ENCODE measurements around the gene PLEKHH1.
"Not testable (repeated sequence)": the region's sequence is repeated elsewhere in the genome, so short reads cannot be mapped to it uniquely, and the experiment has no call there.

The PLEKHH1 gene

DNA sequence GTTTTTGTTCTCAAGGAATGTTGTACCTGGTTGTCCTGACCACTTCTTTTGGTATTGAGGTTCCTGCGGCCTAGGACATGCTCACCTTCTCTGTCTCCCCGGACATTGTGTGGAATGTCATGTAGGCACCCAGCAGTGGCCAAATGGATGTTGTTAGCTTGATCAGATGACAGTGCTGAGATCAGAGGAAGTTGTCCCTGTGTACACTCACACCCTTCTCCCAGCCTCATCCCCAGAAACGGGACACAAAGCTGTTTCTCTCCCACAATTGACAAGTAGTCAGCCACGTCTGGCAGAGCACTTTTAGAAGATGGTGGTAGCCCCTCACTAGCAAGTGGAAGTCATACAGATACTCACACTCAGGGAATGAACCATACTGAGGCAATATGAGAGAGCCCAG, 3.0 kb downstream of the PLEKHH1 start:
- no peak for DNase-seq

DNA sequence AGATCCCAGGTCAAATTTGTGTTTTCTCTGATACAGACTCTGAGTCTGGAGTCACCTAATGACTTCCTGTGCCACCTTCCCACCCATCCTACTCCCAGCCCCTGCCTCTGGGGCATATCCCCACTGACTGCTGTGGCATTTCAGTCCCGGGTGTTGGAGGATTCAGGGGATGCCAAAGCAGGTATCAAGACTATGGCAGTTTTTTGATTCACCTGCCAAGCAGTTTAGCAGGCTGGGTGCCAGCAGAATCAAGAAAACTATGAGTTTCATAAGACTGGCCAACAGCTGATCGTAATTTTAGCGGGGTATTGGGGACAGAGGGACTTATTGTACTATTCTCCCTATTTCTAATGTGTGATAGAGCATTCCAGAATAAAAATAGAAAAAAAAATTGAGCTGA, 4.6 kb downstream of the PLEKHH1 start:
- DNase-seq, result no peak

DNA sequence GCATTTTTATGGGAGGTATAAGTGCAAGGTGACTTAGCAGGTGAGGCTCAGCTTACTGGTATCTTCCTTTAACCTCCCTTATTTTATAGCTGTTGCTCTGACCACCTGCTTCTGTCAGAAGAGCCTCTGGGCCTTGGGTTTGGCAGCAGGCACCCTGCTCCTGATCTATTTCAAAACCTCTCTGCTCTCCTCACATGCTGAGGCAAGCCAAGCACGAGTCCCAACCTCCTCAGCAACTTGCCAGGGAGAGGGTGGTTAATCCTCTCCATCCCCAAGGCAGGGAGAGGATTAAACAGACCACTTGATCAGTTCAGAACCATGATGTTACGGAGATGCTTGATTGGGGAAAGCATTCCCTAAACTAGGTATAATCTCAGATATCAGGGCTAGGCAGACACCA, 5.4 kb downstream of the PLEKHH1 start:
- no peak for DNase-seq

DNA sequence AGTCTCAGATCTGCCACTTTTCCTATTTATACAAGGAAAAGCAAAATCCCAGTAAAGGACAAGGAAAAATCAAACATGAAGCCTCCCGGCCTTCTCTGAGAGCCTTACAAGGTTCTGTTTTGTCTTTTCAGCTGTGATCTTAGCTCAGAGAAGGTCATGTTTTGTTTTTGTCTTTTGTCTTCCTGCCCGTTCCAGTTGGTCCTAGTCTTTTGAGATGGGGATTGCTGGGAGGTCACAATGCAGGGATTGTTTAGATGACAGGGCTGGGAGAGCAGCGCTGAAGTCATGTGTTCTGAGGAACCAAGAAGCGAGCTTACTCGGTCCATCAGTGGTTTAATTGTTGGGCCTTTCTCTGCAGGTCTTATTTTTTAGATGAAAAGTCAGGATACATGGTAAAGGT, 6.0 kb downstream of the PLEKHH1 start:
- no peak for DNase-seq

DNA sequence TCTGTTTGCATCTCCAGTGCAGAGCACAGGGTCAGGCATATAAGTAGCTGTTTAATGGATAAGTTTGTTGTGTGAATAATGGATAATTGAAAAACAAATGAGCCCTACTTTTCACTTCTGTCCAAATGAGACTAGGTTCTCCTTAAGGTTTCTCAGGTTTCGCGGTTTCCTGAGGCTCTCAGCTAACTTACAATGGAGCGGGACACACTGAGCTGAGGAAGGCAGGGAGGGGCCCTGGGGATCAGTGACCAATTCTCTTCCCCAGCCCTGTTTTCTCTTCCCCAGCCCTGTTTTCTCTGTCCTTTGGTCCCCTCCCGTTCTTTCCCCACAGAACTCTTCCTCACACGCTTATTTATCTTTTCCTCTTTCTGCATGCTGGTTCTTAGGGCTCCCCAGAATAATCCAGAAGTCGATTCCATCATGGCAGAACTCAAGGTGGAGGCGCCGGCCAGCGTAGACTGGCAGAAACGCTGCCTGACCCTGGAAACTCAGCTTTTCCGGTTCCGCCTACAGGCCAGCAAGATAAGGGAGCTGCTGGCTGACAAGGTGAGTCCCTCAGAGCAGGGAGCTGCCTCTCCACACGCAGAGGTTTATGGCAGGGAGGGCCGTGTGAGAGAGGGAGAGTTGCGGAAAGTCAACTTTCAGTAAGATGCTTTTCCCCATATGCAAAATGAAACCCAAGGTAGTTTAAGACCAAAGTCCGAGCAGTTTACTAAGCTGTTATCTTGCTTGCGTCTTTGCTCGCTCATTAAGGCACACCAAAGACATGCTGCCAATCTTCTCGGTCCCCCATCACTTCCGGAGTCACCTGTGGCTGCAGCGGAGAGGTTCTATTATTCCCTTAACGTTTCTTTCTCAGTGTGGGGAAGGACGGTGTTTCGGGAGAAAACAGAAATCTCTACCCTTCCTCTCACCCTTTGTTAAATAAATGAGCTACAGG, 8.6 kb downstream of the PLEKHH1 start:
- peak; percentile 14 to 23 for DNase-seq

DNA sequence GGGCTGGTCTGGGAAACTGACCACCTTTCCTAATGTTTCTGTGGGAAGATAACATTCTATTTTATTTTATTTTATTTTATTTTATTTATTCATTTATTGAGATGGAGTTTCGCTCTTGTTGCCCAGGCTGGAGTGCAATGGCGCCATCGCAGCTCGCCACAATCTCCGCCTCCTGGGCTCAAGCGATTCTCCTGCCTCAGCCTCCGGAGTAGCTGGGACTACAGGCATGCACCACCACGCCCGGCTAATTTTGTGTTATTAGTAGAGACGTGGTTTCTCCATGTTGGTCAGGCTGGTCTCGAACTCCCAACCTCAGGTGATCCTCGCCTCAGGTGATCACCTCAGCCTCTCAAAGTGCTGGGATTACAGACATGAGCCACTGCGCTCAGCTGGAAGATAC, 9.5 kb downstream of the PLEKHH1 start:
- not testable (repeated sequence) for DNase-seq

DNA sequence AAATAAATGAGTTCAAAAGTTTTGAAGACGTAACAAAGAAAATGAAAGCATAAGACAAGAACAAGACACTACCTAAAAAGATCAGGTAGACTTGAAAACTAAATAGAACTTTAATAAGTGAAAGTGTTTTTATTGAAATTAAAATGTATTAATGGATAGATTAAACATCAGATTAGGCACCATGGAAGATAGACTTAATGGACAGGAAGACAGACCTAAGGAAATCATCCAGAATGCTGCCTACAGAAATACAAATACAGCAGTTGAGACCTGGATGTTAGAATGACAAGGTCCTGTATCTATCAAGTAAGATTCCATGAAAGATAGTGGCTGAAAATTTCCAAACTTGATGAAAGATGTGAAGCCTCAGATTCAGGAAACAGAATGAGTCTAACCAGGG, 11.5 kb downstream of the PLEKHH1 start:
- no peak for DNase-seq

DNA sequence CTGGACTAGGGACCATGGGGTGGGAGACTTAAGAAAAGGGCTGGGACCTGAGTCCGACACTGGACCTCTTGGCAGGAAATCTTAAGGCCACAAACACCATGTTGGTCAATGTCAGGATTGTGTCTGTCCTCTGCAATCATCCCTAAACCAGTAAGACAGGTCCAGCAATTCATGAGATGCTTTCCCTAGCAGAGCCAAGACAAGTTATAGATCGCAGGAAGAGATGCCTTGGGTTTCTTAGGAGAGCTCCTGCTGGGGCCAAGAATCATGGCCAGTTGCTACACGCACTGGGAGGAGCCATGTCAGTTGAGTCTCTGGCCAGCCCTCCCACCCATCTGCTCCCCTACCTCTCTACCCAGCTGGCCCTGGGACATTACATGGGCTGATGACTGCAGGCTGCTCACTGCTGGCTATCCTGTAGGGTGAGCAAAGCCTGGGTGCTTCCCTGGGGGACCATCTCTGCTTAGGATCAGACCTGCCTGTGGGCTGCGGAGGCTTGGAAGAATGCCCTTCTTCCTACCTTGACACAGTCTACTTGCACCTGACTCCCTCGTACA, 14.2 kb downstream of the PLEKHH1 start:
- no peak for DNase-seq

DNA sequence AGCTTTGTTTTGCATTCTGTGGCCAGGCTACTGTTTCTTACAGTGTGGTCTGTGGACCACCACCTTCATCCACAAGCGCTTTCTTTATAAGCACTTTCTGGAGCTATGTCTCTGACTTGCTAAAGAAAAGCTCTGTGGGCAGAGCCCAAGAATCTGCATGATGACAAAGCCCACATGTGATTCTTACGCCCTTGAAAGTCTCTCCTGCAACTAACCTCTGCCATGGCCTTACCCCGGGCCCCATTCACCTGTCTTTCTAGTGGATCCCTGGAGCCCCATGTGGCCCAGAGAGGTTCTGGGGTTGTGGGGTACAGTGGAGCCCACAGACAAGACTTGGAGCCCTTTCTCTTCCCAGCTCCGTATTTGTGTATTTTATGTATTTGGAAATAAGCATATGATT, 16.6 kb downstream of the PLEKHH1 start:
- no peak for DNase-seq

DNA sequence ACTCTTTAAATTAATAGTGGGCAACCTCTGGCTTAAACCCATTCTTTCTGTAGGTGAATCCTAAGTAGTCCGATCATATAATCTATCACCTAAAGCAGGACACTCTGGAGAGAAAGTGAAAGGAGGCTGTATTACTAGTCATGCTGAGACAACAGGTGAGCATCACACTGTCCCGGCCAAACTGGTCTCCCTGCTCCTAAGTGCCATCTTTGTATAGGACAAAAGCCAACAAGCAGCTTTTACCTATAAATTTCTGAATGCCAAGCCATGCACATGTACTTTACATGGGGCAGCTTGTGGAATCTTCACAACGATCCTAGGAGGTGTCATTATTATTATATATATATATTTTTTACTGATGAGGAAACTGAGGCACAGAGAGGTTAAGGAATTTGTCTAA, 18.0 kb downstream of the PLEKHH1 start:
- DNase-seq, result no peak

DNA sequence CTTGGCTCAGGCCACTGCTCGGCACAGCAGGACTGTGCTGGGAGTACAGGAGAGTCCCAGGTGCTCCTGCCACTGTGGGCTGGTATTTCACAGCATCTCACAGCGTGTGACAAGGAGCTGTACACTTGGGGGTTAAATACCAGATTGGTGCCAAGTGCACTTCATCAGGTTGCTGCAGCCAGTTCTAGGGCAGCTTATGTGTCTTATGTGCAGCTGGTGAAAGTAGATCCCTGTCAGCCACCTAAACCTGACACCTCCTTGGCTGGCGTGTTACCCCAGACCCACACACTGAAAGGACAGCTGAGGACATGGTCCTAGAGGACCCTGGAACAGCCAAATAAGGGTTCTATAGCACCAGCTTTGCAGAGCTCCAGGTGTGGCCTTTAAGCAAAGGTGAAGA, 18.9 kb downstream of the PLEKHH1 start:
- no peak for DNase-seq

DNA sequence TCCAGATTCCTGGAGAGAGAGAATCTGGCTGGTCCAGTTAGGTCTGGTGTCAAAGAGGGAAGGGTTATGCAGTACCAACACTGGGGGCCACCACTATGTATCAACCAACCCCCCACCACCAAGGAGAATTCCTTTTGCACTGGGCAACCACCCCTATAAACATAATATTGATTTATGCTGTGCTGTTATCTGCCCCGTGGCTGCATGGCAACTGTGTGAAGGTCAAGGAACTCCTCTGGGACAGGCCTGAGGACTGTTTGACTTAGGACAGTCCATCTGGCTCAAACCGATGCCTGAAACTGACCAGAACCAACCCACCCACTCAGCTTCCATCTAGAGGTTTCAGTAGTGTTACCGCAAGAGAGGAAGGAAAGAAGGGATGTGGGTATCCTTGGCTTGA, 20.5 kb downstream of the PLEKHH1 start:
- no peak for DNase-seq

DNA sequence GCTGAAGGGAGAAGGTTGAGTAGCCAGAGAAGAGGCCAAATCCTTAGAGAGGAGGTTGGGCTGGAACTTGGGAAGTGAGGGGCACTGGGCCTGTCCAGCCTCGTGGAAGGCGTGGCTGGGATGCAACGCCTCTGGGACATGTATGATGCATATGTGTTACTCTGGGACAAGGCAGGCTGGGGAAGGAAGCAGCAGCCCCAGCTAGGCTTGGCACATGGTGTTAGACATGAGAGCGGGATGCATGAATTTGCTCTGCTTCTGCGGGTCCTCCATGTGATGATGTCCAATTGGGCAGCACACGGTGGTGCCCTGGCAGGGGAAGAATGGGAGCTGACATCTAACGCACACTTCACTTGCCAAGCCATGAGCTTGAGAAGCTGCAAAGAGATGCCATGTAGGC, 21.3 kb downstream of the PLEKHH1 start:
- no peak for DNase-seq

DNA sequence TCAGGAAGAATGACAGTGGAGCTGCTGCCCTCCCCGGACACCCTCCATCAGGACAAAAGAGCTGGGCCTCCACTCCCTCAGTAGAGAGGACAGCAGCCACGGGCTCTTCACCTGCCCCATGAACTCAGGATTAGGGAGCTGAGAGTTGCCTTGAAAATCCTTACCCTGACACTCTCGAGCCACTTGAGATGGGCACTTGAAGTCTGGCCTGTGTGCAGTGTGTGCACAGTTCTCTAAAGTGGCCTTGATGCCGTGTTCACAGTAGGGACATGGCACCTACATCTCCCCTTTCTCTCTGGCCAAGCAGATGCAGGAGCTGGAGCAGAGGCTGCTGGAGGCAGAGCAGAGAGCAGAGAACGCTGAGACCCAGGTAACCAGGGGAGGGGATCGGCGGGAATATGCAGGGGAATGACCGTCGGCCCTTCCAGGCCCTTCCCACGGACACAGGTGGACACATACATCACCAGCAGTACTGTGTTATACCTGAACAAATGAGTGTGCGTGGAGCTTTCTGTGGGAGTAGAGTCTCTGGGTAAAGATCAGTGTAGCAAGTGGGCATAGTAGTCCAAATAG, 22.5 kb downstream of the PLEKHH1 start:
- no peak for DNase-seq

DNA sequence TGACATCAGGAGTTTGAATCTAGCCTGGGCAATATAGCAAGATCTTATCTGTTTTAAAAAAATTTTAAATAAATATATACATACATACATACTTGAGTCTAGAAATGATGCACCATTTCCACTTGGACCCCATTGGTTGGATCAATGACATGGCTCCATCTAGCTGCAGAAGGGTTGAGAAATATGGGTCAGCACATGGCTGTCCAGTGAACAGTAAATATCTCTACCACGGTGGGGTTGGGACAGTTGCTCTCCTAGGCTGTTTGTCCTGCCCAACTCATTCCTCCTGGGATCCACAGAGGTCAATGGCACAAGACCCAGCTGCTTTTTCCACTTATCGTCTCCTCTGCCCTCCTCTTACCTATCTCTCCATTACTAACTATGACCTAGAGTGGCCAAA, 23.6 kb downstream of the PLEKHH1 start:
- DNase-seq, result no peak

DNA sequence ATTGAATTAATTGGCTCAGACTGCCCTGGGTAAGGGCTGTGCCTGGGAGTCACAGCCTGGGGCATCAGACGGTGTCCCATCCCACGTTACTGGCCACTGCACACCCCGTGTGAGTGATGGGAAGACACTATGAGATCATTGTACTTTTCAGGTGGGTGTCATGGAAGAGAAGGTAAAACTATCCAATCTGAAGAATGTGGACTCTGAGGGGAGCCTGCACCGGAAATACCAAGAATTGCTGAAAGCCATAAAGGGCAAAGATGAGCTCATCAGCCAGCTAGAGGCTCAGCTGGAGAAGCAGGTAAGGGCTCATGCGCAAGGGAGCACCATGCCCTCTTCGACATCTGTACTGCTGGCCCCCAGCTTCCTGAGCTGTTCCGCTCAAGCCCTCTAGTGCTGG, 24.0 kb downstream of the PLEKHH1 start:
- DNase-seq, result no peak

DNA sequence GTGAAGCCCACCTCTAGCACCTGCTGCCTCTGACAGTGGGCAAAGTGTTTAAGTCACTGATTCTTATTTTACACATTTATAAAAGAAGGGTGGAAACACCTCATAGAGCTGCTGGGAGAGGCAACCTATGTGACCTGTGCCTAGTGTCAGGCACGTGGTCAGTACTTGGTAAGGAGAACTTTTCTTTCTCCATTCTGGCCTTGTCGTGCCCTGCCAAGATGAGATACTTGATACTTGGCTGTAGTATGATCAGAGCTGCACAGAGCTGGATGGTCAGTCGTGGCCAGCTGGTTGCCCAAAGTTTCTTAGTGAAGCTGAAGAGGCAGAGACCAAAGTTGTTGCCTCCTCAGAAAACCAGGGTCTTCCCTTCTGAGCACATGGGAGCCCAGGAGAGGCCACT, 24.6 kb downstream of the PLEKHH1 start:
- DNase-seq, result no peak

DNA sequence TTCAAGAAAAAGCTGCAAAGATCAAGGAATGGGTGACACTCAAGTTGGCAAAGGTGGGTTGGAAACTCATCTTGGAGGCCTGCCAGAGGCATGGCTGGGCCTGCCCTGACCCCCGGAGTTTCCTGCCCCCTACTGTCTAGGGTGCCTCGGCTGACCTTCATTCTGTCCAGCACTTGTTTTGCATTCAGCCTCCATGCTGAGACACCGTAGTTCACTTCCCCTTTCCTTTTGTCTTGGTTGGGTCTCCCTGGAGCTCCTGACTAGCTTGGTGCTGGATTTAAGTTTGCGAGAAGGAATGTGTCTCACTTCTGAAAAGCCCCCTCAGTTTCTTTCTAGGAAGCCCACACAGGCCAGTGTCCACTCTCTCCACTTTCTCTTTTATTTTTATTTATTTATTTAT, 26.5 kb downstream of the PLEKHH1 start:
- no peak for DNase-seq

DNA sequence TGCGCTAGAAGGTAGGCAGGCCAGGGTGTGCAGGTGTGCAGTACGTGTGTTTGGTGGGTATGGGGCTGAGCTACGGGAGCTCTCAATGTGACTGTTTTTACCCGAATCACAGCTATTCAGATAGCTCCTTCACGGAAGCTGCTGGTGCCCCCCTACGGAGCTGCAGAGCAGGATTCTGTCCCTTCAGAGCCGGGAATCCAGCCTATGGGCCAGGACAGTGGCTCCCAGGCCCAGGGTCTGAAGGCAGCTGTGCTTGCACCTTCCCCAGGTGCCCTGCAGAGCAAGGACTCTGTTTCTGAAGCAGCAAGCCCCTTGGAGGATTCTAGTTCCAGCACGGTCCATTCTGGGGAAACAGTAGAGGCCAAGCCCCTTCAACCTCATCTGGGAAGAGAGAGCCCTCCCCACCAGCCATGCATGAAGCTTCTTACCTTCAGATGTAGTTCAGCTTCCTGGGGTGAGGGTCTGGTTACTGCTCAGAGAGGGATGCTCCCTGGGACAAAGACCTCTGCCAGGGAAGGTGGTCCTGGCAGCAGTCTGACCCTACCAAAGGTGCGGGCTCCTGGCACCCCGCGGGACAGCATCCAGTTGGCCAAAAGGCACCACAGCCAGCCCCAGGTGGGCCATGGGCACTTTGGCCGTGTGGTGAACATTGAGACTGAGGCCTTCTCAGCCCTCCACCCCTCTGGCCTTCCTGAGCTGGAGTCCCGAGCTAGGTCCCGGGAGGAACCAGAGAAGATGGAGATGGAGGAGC, 29.1 kb downstream of the PLEKHH1 start:
- no peak for DNase-seq

DNA sequence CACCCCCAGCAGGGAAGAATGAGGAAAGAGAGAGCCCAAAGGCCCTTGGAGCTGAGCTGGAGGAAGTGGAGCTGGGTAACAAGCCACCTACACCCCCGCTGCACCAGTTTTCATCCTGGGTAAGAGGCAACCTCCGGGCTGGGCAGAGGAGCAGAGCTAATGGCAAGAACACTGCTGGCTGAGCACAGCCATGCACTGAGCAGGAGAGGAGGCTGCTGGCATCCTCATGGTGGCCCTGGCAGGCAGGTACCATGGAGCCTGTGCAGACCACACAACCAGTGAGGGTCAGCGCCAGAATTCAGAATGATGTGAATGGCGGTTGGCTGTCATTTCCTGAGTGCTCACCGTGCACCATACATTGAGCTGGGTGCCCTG, 29.7 kb downstream of the PLEKHH1 start:
- DNase-seq, result no peak

DNA sequence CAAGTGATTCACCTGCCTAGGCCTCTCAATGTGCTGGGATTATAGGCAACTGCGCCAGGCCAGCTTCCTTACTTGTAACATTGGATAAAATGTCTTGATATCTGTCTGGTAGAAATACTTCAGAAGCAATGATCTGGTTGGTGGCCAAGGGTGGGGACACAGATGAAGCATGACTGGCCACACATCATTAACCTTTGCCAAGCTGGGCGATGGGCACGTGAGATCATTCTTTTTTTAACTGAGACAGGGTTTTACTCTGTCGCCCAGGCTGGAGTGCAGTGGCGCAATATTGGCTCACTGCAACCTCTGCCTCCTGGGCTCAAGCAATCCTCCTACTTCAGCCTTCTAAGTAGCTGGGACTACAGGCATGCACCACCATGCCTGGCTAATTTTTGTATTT, 31.1 kb downstream of the PLEKHH1 start:
- no peak for DNase-seq

DNA sequence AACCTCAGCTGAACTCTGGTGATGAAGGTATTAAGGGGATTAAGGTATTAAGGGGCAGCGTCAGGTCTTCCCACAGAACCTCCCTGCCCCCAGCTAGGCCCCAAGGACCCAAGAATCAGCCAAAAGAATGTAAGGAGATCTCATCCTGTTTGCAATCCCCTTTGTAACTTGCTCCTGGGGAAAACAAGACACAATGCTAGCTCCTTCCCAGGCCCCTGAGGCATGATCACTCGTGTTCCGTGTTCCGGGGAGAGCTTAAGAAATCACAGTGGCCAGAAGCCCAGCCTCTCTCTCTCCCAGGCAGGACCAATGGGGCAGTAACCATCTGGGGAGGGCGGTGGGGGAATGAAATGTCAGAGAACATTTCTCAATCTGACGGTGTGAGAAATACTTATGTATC, 33.8 kb downstream of the PLEKHH1 start:
- no peak for DNase-seq

DNA sequence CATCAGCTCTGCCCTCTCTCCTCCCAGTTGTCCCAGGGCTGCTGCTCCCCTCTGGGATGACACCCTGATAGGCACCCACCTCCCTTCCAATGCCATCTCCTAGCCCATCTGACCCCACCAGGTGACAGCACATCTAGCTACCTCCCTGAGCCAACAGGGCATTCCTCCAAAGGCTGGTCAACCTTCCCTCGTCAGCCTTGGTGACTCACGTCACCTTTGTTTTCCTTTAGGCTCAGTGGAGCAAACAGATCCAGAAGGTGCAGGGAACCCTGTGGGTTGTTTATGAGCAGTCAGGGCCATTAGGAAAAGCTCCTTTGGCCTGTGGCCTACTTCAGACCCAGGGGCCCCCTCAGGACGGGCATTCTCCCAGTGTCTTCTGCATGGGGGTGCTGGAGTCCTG, 34.6 kb downstream of the PLEKHH1 start:
- DNase-seq, result no peak

Data from stimulated activated CD4-positive, alpha-beta T cell treated with anti-CD3 and anti-CD28 coated beads, Interleukin-2, amount 100 ng/mL, for 24 hours (primary cell).